HG03457 (cell line): Measurements from ENCODE around the gene CCDC183.
"Not testable (repeated sequence)": the region's sequence is repeated elsewhere in the genome, so short reads cannot be mapped to it uniquely, and the experiment has no call there.

ENCODE experiments used
- ATAC-seq: cut with Tn5 transposase; IDR thresholded peaks from one replicate; pipeline ENCODE4 v1.9.1; 2021; ENCODE audit warnings: moderate number of reproducible peaks; ENCODE audit not compliant: unreplicated experiment

The CCDC183 gene

DNA sequence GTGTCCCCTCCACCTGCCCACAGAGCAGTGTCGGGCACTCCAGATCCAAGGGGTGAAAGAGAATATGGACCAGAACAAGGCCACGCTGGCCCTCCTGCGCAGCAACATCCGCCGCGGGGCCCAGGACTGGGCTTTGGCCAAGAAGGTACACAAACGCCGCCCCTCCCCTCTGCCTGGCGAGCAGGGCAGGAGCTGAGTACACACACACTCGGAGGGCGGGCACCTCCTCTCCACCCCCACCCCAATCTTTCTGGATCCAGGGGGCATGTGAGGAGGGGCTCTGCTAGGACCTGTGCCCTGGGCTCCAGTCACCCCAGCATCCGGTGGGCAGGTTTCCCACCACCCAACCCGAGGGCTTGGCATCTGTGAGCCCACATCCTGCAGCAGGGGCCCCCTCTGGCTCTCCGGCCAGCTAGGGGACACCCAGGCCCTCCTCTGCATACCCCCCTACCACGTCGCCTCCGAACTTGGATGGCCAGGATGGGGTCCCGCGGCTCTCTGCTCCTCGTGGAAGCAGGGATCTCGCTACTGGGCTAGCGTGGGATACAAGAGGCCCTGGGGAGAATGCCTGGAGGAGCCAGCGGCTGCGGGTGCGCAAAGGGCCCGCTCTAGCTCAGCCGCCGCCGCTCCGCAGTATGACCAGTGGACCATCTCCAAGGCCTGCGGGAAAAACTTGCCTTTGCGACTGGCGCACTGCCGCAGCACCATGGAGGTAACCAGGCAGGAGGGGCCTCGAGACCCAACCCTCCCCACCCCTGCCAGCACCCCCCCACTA, 3.1 kb downstream of the CCDC183 start:
- no peak for ATAC-seq

DNA sequence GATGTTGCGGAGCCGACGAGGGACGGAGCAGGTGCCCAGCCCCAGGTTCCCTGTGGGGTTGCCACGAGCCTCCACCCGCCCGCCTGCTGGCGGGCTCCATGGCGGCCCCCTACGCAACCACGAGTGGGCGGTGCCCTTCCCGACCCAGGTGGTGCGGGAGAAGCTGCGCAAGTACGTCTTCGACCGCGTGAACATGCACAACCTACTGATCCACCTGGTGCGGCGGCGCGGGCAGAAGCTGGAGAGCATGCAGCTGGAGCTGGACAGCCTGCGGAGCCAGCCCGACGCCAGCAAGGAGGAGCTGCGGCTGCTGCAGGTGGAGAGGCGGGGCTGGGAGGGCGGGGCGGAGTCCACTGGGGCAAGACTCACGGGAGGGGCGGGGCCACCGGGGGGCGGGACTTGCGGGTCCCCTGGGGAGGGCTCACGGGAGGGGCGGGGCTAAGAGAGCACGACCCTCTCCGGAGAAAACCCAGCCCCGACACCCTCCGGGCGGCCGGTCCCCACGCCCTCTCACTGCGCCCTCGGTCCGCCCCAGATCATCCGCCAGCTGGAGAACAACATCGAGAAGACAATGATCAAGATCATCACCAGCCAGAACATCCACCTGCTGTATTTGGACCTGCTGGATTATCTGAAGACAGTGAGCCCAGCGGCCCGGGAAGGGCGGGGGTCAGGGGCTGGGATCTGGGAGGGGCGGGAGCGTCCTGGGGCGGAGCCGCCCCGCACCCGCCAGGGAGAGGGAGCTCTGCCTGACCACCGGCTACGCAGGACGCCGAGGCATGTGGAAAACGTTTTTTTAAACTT, 3.9 kb downstream of the CCDC183 start:
- no peak for ATAC-seq

DNA sequence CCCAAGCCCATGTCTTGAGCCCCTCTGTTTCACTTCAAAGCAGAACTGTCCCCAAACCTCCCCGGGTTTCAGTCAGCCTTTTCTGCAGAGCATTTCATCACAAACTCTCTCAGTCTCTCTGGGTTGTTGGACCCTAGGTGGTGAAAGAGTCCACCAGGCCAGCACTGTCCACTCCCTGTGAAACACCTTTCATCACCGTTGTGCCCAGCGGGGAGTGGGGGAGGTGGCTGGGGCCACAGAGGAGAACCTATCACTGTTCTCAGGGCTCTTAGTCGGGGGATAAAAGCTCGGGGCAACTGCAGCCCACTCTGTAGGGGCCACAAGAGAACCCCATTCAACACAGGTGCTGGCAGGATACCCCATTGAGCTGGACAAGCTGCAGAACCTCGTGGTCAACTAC, 6.2 kb downstream of the CCDC183 start:
- ATAC-seq = no peak

DNA sequence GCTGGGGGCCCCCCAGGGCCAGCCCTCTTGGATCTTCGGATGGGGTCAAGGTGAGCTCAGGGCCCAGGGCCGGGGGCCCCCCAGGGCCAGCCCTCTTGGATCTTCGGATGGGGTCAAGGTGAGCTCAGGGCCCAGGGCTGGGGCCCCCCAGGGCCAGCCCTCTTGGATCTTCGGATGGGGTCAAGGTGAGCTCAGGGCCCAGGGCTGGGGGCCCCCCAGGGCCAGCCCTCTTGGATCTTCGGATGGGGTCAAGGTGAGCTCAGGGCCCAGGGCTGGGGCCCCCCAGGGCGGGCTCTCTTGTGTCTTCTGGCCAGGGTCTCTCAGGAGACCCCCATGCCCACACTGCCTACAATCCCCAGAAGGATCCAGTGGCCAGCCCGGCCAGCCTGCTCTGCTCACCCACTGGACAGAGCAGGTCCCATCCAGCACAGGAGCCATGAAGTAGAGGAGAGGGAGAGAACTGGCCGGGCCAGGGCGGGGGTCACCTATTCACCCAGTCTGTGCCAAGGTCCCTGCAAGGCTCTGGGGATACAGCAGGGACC, 6.9 kb downstream of the CCDC183 start:
- not testable (repeated sequence) for ATAC-seq

DNA sequence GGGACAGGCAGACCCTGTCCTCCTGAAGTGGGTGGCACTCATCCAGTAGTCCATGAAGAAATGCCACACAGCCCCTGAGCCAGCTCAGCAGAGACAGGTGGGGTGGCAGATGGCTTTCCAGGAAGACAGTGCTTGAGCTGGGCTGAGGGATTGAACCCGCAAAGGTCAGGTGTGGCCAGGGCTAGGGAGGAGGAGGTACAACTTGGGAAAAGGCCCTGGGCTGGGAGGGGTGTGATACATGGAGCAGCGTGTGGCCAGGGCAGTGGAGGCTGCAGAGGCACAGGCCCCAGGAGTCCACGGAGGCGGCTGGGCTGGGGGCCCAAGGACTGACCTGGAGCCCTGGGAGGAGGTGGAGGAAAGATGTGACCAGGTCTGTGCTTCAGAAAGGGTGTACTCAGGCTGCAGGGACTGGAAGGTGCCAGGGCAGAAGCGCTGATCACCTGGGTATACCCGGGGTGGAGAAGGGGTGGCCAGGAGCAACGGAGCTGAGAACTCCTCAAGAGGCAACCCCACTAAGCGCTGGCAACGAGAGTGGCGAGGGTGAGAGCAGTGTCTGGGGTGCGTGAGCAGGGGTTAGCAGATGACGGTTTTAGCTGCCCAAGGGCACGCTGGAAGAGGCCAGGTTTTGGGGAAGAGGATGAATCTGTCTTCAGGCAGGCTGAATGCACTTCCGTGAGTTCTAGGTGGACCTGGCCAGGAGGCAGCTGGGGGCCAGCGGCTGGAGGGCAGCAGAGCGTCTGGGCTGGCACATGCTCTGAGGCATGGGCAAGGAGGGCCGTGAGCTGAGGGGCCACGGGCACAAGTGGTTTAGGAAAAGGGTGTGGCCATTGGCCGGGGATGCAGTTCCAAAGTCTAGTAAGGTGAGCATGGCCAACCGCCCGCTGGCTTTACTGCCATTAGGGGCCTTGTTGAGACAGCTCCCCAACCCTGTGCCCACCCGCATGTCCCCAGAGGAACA, 7.7 kb downstream of the CCDC183 start:
- no peak for ATAC-seq

DNA sequence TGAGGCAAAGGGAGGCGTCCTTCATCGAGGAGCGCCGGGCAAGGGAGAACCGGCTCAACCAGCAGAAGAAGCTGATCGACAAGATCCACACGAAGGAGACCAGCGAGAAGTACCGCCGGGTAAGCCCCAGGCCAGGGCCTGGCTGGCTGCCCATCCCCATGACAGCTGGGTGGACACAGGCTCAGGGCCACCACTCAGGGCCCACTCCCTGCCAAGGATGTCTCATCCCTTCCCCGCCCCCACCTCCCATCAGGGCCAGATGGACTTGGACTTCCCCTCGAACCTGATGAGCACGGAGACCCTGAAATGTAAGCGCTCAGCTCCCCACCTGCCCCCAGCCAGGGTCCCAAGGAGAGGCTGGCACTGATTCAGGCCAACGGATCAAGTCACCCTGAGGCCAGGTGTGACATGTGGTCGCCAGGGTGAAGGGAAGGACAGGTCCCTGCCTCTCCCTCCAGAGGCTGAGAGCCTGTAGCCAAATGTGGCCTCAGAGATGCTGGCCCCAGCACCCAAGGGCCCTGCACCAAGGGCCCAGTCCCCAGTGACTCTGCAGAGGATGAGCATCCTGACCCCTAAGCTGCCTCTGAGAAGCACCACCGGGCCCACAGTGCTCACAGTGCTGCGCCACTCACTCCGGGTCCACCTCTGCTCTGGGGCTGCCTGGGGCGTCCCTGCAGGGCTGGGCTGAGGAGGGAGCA, 8.5 kb downstream of the CCDC183 start:
- no peak for ATAC-seq

DNA sequence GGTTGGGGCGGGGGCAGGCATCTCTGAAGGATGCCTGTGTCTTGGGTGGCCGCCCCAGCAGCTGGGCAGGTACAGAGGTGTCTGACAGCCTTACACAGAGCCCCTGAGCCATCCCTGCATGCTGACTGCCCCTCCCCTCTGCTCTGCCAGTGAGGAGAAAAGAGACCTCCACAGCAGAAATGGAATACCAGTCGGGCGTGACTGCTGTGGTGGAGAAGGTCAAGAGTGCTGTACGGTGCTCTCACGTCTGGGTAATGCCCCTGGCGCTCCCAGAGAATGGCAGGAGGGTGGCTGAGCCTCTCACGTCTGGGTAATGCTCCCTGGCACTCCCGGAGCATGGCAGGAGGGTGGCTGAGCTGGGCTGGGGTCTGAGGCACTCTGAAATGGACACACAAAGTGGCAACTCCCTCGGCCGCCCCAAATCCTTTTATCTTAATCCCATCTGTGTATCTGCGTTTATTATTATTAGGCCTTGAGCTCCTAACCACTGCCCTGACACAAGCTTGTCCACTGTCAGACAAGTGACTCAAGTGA, 9.1 kb downstream of the CCDC183 start:
- ATAC-seq = no peak

DNA sequence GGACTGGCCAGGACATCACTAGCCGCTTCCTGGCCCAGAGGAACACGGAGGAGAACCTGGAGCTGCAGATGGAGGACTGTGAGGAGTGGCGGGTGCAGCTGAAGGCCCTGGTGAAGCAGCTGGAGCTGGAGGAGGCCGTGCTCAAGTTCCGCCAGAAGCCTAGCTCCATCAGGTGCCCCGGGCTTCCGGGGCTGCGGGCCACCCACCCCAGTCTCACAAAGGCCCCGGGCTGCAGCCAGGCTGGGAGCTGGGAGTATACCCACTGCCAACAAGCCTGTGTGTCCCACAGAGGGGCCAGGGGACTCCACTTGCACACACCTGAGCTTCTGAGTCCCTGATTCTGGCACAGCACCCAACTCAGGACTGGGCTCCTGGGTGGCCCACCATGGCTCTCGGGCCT, 9.9 kb downstream of the CCDC183 start:
- ATAC-seq = no peak

DNA sequence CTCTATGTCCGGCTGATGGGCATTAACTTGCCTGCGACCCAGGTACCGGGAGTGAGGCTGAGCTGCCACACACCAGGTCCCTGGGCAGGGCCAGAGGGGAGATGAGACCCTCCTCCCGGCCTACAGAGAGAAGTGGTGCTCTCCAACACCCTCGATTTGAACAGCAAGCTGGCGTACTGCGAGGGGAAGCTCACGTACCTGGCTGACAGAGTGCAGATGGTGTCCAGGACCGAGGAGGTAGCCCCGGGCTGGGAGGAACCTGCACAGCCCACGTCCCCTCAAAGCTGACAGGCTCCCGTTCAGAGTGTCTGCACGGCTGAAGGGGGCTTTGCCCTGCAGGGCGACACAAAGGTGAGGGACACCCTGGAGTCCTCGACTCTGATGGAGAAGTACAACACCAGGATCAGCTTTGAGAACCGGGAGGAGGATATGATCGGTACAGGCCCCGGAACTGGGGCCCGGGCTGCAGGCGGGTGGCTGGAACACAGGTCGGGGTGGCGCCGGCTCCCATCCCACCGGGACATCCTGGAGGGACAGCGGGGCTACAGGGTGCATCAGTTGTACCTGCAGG, 10.6 kb downstream of the CCDC183 start:
- ATAC-seq = no peak

DNA sequence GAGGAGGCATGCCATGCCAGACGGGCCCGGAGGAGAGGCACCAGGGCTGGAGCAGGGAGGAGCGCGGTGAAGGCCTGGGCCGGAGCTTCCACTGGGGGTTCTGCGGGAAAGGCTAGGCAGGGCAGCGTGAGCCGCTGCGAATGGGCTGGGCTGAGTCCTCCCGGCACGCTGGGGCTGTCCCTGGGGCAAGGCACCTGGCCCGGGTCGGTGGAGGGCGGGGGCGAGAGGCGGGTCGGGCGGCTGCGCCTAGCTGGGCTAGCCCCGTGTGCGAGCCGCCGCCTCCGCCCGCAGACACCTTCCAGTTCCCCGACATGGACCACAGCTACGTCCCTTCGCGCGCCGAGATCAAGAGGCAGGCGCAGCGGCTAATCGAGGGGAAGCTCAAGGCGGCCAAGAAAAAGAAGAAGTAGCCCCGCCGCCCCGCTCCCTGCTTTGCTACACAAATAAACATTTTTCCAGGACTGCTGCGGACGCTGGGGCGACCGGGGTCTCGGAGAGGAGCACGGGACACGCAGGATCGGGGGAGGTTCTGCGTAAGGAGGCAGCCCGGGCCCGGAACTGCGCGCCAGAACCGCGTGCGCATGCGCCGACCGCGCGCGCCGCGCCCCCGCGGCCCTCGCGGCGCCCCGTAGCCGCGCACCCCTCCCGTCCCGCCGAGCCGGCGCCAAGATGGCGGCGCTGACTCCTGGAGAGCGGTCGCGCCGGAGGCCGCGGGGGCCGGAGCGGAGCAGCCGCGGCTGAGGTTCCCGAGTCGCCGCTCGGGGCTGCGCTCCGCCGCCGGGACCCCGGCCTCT, 11.3 kb downstream of the CCDC183 start, which contains the start of gene RABL6:
RABL6 (plus strand) TSS at position 668 of the 794 bp plus-strand sequence. CDS start 249 bp downstream, outside the sequence.
- peak; percentile 55 for ATAC-seq

DNA sequence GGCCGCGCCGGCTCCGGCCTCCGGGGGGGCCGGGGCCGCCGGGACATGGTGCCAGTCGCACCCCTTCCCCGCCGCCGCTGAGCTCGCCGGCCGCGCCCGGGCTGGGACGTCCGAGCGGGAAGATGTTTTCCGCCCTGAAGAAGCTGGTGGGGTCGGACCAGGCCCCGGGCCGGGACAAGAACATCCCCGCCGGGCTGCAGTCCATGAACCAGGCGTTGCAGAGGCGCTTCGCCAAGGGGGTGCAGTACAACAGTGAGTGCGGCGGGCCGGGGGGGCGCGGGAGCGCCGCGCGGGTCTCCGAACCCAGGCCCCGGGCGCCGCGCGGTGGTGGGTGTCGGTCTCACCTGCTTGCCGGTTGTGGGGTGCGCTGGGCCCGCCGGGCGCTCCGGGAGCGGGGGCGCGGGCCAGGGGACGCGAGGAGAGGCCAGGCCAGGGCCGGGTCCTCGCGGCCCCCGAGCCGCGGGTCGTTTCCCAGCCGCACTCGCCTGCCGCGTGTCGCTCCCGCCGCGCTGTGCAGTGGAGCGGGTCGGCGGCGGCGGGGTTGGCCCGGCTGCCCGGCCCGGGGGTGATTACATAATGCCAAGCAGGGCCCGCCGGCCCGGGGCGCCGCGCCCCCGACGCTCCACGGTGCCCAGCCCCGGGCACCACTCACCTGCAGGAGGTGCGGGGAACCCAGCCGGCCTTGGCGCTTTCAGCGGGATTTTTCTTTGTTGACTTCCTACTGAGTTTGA, 12.1 kb downstream of the CCDC183 start:
- ATAC-seq = peak; percentile 25

DNA sequence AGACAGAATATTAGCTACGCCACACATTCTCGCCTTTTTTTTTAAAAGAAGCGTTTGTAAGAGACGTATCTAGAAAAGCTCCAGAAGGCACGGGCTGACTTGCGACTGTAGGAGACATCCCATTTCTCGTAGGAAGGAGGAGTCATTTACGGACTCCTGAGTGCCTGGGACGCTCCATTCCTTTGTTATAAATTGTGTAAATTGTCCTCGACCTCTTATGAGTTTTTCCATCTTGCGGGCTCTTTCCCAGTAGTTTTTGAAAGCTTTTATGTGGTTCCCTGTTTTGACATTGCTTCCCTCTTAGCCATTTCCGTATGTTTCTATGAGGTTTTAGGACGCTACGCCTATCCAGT, 12.6 kb downstream of the CCDC183 start:
- no peak for ATAC-seq

DNA sequence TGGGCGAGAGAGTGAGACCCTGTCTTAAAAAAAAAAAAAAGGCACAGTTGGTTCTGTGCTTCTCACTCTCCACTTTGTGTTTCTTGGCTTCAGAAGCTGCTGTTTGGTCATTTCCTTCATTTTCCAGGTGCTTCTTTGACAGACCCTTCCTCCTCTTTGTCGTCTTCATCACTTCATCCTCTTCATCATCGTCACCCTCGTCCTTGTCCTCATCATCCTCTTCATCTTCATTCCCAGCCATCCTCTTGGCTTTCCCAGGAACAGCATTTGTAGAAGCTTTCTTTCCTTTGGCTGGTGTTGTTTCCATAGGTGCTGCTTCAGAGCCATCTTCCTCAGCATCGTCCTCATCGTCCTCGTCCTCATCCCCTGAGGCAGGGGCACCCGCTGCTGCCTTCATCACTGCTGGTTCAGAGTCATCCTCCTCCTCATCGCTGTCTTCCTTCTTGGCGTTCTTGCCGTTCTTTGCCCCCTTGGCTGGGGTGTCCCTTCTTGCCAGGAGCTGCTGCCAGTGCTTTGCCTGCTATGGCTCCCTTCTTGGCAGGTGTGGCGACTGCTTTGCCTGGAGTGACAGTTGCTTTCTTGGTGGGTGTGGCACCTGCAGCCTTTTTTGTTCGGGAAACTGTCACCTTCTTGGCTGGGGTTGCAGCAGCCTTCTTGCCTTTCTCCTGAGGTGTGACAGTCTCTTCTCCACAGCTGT, 18.7 kb downstream of the CCDC183 start:
- ATAC-seq = no peak

DNA sequence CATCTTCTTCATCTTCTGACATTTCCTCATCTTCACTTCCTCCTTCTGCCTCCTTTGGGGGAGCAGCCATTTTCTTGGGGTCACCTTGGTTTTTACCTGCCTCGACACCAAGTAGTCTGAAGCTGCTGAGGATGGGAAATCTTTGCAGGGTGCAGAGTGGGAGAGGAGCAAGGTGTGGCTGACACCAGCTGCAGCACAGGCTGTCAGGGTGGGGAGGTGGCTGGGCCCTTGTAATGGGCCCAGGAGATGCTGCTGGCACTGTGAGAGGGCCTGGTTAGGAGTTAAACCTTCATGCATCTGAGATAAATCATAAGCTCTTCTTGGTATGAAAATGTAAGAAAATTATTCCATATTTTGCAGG, 19.3 kb downstream of the CCDC183 start:
- ATAC-seq = no peak

DNA sequence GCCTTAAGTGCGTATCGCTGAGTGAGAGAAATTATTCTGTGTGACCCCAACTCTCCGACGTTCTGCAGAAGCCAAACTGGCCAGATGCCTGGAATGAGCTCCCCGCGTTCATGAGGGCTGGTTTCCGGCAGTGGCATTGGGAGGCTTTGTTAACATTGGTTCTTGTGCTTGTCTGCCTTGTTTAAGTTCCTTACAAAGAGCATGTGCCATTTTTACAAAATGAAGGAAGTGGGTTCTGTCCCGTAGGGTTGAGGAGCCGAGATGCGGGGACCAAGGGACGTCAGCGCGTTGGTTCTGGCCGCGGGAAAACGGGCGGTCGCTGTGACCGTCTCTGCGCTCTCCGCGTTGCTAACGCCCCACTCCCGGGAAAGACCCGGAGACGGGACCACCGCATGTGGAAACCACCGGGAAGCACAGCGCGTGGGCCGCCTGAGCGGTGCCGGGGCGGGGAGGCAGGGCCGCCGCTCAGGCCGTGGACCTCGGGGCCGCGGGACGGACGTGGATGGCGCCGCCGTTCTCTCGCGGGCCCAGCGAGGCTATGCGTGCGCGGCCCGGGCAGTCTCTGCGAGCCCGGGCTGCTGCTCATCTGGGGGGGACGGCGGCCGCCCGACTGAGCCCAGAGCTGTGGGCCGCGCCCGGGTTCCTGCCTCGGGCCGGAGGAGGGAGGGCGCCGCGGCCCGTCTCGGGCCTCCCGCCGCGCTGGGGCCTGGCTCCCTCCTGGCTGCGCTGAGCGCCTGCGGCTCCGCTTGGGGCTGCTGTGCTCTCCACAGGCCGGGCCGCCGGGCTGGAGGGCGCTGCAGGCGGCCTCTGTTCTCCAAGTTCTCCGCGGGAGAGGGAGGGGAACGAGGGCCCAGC, 25.1 kb downstream of the CCDC183 start:
- ATAC-seq = no peak

DNA sequence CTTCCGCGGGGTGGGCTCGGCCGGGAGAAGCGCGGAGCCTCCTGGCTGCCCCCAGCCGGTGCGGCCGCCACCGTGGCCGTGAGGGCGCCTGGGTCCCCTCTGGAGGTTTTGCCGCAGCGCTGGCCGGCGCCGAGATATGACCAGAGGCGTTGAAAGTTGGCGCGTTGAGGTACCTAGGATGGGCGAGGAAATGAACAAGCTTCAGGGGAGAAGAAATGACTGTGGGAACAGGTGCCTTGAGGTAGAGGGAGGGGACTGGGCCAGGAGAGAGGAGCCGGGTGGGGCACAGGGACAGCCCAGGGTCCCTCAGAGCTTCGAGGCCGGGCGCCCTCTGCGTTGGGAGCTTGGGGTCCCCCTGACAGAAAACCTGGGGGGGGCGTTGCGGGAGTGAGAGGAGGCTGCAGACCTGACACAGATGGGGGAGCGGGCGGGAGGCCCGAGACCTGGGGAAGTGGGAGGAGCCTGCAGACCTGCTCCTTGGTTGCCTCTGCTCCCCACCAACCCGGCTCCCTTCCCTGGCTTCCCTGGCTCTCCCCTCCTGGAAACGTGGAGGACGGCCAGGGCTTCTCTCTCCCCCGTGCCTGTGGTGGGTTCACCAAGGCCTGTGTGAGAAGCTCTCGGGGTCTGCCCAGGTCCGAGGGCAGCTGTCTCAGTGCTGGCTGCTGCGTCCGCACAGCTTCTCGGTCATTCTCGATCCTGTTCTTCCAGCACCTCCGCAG, 25.8 kb downstream of the CCDC183 start:
- no peak for ATAC-seq
